Stimulated activated CD4-positive, alpha-beta T cell treated with anti-CD3 and anti-CD28 coated beads, Interleukin-4, amount 100 ng/mL, for 48 hours (primary cell): ENCODE results near the gene FAM174B.
A peak's percentile ranks its signal among the peaks of the same experiment; 100 is the strongest.

ENCODE experiments used
- DNase-seq, 2 donors: peaks; one replicate each; pipeline ENCODE4 v3.0.0-alpha.2; 2020; ENCODE audit warnings: low read depth in 2 of 2

Gene FAM174B

DNA sequence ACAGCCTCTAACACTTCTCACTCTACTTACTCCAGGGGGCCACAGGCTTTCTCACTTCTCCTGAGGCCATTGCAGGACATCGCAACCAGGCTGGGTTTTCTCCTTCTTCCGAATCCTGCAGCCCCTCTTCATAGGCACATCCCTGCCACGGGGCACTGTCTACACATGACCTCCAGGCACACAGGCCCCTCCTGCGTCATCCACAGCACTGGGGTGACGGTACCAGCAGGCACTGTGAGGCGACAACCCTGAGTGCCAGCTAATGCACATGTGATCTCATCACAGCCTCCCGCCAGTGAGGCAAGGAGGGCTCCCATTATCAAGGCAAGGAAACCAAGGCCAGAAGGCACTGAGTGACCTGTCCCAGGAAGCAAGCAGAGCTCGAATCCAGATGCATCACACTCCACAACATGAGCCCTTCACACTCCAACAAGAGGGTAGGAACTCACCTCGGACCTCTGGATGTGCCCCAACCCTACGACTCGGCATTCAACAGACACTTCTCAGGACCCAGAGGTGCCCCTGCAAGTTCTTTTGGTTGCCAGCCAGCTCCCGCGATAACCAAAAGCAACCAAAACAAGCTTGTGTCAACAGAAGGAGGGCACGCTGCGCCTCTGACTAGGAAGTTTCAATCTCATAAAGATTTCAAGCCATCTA lies 16.7 kb downstream of the FAM174B start:
- DNase-seq, result no peak

DNA sequence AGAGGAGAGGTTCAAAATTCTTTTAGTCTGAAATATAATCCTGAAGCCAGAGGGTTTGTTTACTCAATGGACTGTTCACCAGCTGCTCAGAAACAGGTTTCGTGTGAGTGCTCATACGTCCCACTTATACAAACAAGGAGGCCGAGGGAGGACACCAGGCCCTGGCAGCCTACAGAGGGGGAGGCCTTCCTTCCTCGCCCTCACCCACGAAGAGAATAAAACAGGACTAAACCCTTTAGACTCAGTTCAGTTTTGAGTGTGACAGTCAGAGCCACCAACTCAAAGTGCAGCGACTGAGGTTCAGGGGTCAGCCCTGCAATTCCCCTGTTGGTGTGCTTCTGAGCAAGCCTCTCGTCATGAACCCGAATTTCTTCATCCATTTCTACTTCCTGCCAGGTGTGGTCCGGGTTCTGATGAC lies 17.3 kb downstream of the FAM174B start:
- DNase-seq, result no peak

DNA sequence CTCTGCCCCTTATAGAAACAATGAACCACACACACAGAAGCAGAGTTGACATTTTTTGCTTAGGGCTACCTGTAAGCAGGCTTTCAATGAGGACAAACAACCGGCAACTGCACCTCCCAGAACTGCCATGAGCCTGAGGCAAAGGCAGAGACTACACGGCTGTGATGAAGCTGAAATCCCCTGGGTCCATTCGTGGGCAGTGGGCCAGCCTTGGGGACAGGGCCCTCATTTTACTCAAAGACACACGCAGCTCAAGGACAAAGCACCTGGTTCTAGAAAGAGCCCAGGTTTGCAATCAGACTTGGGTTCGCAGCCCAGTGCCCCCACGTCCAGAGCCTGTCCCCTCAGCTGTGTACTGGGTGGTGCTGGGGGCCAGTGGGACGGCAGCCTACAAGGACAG lies 17.9 kb downstream of the FAM174B start:
- DNase-seq, result no peak

DNA sequence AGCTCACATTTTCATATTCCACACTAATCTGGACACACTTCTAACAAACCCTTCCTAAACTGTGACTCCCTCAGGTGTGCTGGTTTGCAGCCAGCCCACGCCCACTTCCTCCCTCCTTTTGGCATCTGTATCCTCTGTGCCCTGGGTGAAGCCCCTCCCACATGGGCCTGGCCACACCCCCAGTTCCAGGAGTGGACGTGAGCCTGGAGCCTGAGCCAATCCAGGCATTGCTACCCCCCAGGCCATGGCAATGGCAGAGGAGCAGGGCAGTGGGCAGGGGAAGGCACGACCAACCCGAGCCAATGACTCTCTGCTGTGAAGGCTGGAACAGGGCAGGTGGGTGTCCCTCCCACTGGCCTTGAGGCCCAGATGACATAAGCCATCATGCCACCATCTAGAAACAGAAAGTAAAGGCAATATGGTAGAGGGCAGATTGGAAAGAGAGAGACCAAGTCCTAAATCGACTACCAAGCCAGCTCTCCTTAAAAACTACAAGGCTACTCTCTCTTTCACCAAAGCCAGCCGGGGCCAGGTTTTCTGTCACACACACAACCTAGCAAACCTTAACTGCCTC lies 18.6 kb downstream of the FAM174B start:
- DNase-seq, result no peak

DNA sequence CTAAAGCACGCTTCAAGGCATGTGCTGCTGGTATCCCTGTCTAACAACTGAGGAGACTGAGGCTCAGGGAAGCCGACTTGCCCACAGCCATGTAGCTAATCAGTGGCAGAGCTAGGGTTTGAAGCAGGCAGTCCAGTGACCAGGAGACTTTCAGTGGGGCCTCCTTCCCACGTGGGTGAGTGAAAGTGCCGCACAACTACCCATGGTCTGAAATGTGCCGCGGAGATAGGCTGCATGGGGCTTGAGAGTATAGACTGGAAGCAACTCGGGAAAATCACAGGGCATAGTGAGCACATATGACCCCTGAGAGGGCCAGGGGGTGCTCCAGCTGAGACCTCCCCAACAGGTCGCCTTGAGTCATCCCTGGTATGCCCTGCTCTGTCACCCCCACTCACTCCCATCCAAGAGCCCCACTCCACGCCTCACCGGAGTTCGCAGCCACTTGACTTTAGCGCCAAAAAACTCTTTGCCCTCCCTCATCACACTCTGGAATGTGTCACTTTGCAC lies 19.1 kb downstream of the FAM174B start:
- no peak for DNase-seq

DNA sequence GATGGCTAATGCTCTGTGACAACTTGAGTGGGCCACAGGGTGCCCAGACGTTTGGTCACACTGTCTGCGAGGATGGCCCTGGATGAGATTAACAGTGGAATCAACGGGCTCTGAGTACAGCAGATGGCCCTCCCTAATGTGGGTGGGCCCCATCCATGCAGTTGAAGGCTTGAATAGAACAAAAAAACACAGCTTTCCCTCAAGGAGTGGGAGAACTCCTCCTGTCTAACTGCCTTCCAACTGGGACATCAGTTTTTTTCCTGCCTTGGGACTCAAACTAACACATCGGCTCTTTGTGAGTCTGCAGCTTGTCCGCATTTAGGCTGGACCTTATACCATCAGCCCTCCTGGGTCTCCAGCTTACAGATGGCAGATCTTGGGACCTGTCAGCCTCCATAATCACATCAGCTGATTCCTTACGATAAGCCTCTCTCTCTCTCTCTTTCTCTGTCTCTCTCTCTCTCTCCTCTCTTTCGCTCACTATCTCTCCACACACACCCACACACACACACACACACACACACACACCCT lies 20.8 kb downstream of the FAM174B start:
- DNase-seq, result no peak

DNA sequence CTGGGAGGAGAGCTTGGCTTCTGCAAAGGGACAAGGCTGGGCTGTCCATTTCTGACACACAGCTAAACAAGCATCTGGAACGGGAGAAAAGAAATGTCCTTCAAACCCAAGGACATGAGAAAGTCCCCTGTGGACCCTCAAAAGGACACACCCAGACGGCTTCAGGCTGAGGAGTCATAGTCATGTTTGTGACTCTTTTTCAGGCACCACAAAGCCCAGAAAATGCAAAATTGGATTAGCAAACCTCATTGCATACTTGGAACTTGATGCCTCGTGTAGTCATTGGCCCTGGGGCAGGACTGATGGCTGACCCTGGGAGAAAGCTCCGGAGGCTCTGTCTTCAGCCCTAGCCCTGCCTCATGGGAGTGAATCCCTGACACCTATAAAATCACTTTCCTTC lies 21.5 kb downstream of the FAM174B start:
- no peak for DNase-seq

DNA sequence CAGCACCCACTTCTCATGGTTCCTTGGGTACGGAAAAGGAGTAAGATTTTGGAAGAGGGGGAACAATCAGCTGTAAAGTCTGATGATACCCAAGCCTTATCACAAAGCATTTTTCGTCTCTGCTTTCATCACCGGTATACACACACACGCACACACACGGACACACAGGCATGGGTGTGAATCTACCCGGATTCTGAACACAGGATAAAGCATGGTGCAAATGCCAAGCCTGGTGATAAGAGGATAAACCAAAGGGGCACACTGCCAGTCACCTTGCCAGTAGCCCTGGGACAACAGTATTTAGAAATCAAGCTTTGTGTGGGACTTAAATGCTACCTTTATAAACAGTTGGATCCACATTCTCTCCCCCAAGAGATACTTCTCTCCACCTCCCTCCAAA lies 22.2 kb downstream of the FAM174B start:
- no peak for DNase-seq

DNA sequence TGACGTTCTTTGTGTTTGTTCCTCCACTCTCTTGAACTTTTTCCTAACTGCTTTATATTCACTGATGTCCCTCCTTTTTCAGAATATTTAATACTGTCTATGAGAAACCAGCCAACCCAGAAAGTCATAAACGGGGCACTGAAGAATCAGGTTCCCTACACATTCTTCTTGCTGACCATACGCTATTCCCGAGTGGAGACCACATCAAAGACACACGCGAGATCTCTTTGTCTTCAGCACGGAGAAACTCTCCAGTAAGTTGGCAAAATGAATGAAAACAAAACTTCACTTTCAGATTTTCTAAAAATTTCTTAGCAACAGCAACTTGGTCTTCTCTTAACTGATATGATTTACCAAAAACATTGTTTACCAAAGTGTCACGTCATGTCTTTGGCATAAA lies 22.6 kb downstream of the FAM174B start:
- no peak for DNase-seq

DNA sequence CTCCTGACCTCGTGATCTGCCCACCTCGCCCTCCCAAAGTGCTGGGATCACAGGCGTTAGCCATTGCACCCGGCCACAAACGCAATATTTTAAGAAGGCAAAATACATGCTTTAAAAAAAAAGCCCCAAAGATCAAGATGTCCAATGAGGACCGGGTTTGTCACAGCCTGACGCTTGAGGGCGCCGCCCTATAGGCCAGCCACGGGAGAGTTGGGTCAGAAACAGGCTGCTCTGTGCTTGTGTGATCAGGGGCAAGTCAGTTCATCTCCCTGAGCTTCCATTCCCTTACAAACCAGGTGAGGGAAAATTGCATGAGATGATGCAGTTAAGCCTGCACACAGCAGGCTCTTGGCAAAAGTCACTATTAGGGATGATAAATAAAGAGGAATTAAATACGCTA lies 23.9 kb downstream of the FAM174B start:
- DNase-seq, result no peak

DNA sequence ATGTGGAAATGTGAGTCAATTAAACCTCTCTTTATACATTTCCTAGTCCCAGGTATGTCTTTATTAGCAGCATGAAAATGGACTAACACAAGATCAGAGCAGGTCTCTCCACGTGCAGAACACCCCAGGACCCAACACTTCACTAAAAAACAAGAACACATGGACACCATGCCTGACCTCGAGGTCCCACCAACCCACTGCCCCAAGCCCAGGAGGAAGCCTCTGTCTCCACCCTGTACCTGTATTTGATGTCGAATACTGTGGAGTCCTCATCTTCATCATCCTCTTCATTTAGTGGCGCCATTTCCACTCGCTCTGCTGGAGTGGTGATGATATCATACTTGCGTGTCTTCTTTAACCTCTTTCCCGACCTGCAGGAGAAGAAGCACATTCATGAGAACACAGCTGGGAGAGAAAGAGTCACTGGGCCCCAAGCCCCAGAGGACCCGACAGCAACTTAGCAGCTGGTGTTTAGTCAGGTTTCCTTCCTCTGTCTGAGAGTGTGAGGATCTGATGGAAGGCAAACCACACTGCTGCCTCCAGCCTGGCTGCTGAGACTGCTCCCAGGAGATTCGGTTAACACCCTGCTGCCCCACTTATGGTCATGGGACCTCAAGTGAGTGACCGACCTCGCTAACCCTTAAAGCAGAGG lies 25.5 kb downstream of the FAM174B start:
- DNase-seq, result no peak

DNA sequence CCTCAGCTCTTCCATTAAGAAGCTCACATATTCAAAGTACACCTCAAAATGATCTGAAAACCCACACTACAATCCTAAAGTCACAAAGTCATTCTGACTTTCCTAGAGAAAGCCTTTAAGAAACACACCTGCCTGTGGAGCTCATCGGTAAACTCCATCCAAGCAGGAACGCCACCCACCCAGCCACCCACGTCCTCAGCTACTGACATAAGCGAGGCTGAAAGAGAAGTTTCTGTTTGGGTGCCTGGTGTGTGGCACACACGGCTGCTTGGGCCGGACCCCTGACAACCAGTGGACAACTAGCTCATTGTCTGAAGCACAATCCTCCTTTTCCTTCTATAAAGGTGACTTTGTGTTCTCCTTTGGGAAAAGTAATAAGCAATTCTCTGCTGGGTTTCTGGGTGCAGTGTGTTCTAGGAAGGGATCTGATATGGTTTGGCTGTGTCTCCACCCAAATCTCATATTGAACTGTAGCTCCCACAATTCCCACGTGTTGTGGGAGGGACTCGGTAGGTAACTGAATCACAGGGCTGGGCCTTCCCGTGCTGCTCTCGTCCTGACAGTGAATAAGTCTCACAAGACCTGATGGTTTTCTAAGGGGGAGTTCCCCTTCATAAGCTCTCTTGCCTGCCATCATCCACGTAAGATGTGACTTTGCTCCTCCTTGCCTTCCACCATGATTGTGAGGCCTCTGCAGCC lies 26.1 kb downstream of the FAM174B start:
- DNase-seq, result peak in 1 of 2 donors; percentile 13

DNA sequence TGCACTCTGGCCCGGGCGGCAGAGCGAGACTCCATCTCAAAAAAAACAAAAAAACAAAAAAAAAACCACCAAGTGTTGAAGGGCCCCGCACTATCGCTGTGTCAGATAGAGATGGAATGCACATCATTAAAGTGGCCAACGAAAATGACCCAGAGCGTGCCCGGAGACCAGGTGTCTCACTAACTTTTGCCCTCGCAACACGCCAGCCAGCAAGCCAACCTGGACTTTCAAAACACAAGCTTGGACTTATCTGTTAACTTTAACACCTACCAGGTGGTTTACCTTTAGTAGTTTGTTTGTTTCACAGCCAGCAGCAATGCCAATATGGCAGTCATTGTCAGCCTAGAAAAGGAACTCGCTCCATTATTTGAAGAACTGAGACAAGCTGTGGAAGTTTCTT lies 28.6 kb downstream of the FAM174B start:
- DNase-seq, result no peak

DNA sequence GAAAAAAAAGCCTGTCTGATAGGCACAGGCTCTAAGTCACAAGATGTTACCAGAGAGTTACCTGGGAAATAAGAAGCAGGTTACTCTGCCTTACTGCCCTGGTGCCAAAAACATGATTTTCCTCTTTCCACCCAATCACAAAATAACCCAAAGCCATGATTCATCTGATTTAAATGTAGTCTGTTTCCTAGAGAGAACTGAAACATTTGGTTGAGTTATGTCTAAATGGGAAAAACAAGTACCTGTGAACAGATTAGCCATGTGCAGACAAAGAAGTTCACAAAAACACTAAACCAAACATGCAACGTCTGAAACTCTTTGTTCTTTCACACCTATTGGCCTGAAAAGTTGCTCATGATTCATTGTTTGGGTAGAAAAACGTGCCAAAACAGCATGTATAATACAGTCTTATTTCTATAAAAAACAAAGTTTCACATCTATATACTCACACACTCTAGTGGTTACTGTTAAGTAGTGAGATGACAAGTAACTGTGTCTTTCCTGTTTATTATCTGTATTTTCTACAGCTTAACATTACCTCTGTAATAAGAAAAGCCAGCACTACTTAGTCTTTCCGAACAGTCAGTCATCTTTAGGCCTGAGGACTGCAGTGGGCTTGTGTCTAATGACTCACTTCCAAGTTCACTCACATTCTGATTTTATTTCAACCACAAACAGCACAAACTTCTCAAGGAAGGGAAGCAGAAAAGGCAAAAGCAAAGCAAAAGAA lies 30.2 kb downstream of the FAM174B start:
- no peak for DNase-seq

DNA sequence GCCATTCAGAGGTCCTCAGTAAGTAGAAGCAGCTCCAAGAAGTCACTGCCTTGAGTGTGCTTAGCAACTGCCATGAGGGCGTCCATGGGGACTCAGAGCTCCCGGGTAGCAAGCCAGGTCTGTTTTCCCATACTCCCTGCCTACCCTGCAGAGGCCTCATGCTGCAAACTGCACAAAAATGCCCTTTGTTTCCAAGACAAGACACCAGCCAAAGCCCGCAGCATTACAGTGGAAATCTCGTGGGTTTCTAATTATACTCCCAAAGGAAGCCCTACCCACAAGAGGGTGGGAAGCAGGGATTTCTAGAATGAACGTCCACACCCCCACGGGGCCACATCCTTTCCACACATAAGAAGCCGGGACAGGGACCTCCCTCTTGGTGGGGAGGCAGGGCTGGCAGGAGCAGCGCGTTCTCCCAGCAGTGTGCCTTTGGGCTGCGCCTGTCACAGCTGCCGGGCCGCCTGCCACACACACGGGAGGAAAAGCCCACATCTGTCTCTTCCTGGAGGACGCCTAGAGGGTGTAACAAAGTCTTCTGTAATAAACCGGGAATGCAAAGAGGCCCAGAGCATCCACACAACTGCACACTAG lies 31.1 kb downstream of the FAM174B start:
- DNase-seq, result no peak

DNA sequence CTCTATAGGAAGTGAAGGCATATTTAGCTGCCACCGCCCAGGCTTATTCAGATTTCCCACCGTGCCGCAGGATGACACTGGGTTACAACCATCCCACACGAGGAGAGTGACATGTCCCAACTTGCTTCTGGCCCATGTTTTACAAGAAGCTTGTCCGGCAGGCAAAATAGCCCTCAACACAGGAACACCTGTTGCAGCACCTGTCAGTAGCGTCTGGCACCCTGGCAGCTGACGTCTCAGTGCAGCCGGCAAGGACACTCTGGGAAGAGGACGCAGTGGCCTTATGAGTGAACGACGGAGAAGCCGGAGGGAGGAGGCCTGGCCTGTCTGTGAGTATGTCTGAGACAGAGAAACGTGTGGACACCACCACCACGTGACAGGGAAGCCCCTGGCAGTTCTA lies 32.1 kb downstream of the FAM174B start:
- no peak for DNase-seq

DNA sequence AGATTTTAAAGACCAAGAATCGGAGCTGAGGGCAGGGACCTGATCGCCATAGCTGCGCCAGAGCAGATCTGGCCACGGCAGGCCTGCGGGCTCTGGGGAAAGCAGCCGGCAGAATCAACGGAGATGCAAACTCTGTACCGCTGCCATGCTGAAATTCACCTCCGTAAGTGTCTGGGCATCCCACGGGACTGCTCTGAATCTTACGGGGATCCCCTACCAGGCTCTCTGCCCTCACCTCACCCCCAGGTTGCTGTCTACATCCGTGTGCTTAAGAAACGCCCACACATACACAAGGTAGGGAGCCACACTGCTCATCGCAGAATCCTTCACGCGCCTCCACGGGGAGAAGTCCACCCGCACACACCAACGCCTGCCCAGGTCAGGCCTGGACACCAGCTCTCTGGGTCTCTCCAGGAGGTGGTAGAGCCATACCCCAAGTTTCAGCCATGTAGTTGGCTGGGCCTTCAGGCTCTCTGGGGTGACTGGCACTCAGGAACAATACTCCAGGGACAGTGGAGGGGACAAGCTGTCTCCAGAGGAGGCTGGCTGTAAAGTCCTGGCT lies 33.5 kb downstream of the FAM174B start:
- no peak for DNase-seq

DNA sequence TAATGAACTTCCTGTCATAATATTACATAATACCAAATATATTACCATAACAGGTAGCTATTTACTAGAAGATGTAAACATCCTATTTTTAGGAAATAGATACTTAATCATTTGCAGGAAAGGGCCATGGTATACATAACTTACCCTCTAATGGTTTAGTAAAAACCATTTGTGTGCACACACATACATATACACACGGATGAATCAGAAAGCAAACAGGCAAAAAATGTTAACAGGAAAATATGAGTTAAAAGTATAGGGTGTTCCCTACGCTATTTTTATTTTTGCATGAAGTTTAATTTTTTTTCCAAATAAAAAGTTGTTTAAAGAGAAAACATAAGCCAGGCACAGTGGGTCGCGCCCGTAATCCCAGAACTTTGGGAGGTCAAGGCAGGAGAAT lies 34.6 kb downstream of the FAM174B start:
- no peak for DNase-seq

DNA sequence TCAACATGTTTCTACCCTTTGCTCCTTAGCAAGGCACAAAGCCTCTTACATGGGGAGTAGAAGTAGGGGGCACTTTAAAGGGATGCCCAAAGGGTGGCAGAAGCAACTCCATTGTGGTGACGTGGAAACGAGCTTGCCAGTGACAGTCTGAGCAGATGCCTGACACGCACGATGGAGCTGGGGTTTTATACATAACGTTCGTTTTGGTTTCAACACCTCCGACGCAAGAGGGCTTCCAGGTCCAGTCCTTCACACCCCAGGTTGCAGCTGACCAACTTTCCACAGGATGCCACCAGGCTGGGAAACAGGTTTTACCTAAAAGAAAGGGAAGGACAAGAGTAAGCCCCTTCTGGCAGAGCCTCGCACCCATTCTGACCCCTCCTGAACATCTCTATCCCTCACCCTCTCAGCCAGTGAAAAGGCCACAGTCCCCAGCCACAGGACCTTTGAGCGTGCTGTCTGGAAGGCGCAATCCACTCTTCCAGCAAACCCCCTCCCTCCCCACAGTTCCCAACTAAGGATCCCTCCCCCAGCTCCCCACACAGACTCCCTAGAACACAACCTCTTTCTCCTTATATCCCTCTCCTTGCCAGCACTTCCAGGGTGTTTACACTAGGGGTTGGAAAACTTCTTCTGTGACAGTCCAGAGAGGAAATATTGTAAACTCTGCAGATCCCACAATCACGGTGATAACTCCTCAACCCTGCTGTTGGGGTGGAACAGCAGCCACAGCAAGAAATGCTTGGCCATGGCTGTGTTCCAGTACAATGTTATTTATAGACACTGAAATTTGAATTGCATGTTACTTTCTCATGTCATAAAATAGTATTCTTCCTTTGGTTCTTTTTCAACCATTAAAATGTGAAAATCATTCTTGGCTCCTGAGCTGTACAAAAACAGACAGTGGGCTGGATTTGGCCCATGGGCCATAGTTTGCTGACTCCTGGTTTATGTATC lies 36.2 kb downstream of the FAM174B start:
- DNase-seq, result no peak
